Activated T-cell treated with anti-CD3 and anti-CD28 coated beads, Interleukin-2, amount 50 U/mL, for 1 hour (primary cell): ENCODE data around the gene APOA1.

Experiments
- DNase-seq: peaks from one replicate; pipeline ENCODE4 v3.0.0-alpha.2; 2020

The APOA1 gene

GRCh38 chr11:116837231-116838091 lies at the start of gene APOA1:
TSS of gene APOA1 (minus strand) at chr11:116837622. CDS start at chr11:116837387, 235 bp downstream.
- DNase-seq: no peak

GRCh38 chr11:116885951-116886655 lies 48.7 kb upstream of the APOA1 start:
- DNase-seq: no peak

- DNase-seq: no peak
Observed at GRCh38 chr11:116882386-116882785, 45.0 kb upstream of the APOA1 start.

GRCh38 chr11:116881143-116881542 lies 43.7 kb upstream of the APOA1 start:
- DNase-seq: no peak

GRCh38 chr11:116879800-116880625 lies 42.6 kb upstream of the APOA1 start:
- no peak for DNase-seq

GRCh38 chr11:116876656-116877055 lies 39.2 kb upstream of the APOA1 start:
- DNase-seq: no peak

- DNase-seq: no peak
Observed at GRCh38 chr11:116875194-116875593, 37.8 kb upstream of the APOA1 start.

- DNase-seq: no peak
Observed at GRCh38 chr11:116874251-116874650, 36.8 kb upstream of the APOA1 start.

GRCh38 chr11:116873381-116873780 lies 36.0 kb upstream of the APOA1 start:
- no peak for DNase-seq

GRCh38 chr11:116871248-116871647 lies 33.8 kb upstream of the APOA1 start:
- no peak for DNase-seq

GRCh38 chr11:116870054-116870453 lies 32.6 kb upstream of the APOA1 start:
- DNase-seq: no peak

- DNase-seq: no peak
Observed at GRCh38 chr11:116869610-116870009, 32.2 kb upstream of the APOA1 start.

GRCh38 chr11:116868066-116868465 lies 30.6 kb upstream of the APOA1 start:
- DNase-seq: no peak

GRCh38 chr11:116867619-116868018 lies 30.2 kb upstream of the APOA1 start:
- no peak for DNase-seq

- DNase-seq: no peak
Observed at GRCh38 chr11:116866804-116867455, 29.5 kb upstream of the APOA1 start.

- no peak for DNase-seq
Observed at GRCh38 chr11:116865696-116866095, 28.3 kb upstream of the APOA1 start.

GRCh38 chr11:116864531-116864930 lies 27.1 kb upstream of the APOA1 start:
- DNase-seq: no peak

- DNase-seq: no peak
Observed at GRCh38 chr11:116862951-116863350, 25.5 kb upstream of the APOA1 start.

GRCh38 chr11:116862185-116862584 lies 24.8 kb upstream of the APOA1 start:
- no peak for DNase-seq

GRCh38 chr11:116861539-116861938 lies 24.1 kb upstream of the APOA1 start:
- DNase-seq: no peak

GRCh38 chr11:116860303-116860702 lies 22.9 kb upstream of the APOA1 start:
- no peak for DNase-seq

- no peak for DNase-seq
Observed at GRCh38 chr11:116859175-116859574, 21.8 kb upstream of the APOA1 start.

GRCh38 chr11:116857936-116858335 lies 20.5 kb upstream of the APOA1 start:
- DNase-seq: no peak
